Activated T-helper 1 cell treated with anti-CD3 and anti-CD28 coated beads, Interleukin-2, amount 50 U/mL, for 16 hours (primary cell): Measurements from ENCODE around the gene RIPK1.
"Not testable (repeated sequence)": the region's sequence is repeated elsewhere in the genome, so short reads cannot be mapped to it uniquely, and the experiment has no call there.

Experiments
- DNase-seq, 2 donors: peaks; one replicate each; pipeline ENCODE4 v3.0.0-alpha.2; 2020; ENCODE audit warnings: low read depth in 1 of 2, low spot score in 1 of 2

Gene RIPK1

DNA sequence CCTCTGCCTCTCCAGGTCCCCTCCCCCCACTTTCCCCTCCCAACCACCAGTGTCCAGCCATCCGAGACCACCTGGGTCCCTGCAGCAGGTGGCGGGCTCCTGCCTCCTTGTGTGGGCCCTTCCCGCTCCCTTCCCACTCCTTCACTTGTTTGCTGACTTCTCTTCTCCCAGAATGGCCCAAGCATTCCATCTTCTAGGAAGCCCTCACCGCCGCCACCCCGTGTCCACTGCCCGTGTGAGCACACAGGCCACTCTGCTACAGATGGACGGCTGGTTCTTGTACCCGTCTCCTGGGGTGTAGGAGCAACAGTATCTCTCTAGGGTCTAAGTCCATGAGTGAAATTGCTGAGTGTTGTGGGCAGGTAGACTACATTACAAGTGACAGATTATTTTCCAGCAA lies 65.2 kb downstream of the RIPK1 start:
- DNase-seq, result no peak

DNA sequence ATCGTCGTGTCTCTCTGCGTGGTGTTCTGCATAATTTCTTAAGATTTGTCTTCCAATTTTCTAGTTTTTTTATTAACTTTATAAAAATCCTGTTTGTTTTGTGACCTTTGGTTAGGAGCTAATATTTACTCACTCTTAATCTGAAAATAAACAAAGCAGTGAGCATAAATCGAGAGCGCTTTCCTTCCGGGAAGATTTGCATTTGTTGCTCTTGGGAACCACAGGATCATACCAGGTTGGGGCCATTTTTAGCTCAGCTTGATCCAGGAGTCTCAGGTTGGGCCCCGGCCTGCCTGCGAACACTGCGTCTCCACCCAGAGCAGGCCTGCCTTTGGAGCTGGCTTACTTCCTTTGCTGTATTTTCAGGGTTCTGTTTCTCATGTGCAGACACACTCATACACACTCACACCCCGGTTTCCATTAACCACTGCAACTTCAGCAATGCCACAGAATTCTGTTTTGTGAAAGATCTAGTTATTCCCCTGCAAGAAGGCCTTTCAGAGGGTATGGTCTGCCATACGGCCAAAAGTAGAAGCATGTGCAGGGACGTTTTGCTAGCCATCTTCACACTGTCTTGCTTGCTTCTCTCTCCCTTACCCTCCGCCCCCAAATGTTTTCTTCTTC lies 67.5 kb downstream of the RIPK1 start:
- DNase-seq, result no peak

DNA sequence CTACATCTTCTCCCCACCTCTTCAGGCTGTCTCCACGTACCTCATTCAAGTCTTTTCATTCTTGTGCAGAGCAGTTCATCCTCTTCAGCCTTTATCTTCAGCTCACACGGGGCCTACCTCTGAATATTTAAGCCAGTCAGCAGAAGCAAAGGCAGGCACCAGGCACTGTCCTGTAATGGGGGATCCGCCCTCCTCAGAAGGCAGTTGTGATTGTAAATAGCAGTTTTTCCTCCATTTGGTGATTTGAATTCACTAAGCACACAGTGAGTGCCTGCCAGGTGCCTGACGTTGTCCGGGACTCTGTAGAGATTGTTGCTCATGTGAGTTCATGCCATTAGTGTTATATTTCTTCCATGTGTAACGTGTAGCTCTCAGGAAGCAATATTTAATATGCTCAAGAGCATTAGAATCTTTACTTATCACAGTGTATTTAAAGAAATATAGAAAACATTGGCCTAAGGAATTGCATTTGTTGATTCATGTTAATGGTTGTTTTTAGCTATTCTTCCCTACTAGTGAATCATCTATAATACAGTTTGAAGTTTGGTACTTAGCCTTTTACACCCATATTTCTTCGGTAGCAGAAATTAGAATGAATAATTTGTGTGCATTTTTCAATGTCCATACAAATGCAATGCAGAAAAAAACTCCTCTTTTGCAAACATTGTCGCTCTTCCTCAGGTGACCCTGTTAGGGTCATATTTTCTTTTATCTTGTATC lies 68.2 kb downstream of the RIPK1 start:
- DNase-seq, result no peak

DNA sequence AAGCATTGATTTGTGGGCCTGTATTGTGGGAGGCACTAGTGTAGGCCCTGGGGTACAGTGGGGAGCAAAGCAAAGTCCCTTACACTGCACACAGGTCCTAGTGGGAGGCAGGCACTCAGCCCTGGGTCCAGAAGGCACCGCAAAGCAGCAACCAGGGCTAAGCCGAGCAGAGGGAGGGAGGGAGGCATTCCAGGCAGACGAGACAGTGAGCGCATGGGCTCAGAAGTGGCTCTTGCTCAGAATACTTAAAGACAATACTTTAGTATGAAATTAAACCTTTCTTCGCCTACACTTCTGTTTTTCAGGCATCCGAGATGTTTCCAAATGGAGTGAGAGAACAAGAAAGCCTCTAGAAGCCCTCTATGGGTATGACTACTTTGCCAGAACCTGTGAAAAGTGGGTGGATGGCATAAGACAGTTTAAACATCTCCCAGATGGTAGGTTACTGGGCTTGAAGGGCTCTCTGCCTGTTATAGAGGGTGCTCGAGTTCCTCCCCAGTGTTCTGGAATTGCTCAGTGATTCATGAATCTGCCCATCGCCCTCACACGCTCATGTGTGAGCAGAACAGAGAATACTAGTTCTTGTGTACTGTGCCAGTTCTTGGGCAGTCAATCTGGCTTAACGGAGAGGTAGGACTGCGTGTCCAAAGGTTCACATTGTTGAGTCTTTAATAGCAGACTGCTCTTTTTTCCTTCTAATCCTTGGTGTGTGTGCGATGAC lies 68.9 kb downstream of the RIPK1 start:
- no peak for DNase-seq

DNA sequence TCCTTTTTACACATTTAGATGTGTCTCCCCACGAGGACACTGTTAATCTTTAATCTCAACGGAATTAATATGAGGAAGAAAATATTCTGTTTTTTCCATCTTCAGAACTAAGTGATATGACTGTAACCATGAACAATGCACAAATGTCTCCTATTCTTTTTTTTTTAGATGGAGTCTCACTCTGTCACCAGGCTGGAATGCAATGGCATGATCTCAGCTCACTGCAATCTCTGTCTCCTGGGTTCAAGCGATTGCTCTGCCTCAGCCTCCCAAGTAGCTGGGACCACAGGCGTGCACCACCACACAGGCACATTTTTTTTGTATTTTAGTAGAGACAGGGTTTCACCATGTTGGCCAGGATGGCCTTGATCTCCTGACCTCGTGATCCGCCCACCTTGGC lies 69.6 kb downstream of the RIPK1 start:
- DNase-seq, result not testable (repeated sequence)

DNA sequence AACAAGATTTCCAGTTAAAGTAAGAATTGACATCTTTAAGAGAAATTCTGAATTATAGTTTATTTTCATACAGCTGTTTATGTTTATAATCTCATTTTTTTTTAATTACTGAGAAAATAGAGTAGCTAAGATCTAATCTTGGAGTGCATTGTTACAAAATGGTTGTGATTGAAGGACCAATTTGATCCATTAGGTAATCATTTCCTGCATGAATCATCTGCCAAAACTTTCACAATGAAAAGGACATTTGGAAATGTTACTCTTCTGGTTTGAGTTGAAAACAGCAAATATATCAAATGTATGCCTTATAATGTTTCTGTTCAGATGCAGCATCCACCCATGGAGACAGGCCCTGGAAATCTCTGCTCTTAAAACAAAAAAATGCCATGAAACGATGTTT lies 70.0 kb downstream of the RIPK1 start:
- no peak for DNase-seq

DNA sequence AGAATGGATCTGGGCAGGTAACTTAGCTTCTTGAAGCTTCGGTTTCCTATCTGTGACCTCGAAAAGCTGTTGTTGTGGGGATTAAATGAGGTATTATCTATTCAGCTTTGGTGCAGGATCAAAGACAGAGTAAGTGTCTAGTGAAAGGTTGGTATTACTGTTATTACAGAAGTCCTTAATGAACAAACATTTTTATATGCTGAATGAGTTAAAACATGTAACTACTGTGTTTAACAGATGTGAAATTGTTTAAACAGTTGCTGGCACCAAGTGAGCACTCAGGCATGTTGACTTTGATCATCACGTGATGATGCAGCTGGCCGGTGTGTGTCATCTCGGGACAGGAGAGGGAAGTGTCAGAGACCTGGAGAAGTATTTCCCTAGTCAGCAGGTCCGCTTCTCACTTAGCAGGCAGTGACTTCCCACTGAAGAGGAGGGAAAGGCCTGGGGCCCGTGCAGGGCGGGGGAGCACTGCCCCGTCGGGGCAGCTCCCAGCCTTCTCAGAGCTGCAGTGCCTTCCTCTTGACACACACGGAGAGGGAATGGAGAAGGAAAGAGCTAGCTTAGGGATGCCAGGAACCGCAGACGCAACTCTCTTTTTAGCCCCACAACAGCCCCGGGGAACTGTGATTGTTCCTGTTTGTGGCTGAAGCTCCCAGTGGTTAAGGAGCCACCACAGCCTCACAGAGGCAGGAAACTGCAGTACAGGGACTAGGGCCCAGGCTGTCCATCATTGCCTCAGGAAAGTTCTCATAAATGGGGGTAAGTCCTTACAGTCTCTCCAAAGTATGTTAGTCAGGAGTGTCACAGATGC lies 71.0 kb downstream of the RIPK1 start:
- no peak for DNase-seq

DNA sequence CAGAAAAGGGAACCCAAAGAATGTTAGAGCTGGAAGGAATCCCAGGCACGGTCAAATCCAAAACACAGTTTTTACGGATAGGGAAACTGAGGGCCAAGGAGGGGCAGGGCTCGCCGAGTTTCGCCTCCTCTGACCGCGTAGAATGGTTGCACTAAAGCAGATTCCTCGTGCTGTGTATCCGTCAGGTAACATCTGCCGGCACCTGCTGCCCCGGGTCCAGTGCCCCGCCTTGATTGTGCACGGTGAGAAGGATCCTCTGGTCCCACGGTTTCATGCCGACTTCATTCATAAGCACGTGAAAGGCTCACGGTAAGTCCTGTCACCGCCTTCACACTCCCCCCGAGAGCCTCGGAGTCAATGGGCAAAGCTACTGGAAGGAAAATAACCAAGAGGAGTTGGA lies 71.9 kb downstream of the RIPK1 start:
- DNase-seq, result no peak

DNA sequence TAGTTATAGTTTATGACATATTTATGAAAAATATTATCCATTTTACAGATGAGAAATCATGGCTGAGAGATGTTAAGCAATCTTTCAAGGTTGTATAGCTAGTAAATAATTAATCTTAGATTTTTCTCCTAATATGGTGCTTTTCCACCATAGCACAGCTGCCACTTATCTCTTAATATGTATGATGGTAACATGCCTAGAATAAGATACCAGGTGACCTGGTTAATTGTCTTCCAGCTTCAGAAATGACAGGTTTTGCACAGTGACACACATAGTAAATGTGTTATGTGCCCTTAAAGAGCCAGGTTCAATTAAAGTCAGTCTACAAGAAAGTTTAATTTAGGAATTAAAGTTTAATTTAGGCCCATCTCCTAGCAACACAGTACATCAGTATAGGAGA lies 74.2 kb downstream of the RIPK1 start:
- no peak for DNase-seq

DNA sequence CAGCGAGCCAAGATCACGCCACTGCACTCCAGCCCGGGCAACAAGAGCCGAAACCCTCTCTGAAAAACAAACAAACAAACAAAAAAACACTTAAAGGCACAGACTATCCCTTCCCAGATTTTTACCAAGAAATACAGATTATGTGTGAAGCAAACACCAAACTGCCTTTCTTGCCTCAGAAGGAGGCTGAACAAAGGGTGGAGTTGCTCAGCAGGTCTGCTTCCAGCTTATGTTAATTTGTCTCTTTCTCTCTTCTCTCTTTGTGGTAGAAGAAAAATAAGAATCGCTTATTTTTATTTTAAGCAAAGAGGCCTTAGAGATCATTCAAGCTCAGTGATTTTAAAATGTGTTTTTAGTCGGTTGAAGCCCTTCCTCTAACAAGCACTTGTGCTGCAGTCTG lies 74.9 kb downstream of the RIPK1 start:
- no peak for DNase-seq

DNA sequence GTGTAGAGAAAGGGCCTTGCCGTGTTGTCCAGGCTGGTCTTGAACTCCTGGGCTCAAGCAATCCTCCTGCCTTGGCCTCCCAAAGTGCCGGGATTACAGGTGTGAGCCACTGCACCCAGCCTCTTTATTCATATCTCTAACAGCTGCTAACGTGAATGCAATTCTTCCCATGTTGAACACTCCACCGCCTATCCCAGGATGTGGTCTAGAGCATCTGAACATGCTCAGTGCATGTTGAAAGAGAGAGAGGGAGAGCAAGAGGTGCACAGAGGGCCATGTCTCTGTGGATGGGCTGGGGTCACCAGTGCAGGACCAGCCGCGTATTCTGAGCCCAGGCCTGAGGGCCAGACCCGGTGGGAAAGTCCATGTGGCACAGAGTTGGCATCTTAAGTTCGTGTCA lies 76.3 kb downstream of the RIPK1 start:
- DNase-seq, result no peak

DNA sequence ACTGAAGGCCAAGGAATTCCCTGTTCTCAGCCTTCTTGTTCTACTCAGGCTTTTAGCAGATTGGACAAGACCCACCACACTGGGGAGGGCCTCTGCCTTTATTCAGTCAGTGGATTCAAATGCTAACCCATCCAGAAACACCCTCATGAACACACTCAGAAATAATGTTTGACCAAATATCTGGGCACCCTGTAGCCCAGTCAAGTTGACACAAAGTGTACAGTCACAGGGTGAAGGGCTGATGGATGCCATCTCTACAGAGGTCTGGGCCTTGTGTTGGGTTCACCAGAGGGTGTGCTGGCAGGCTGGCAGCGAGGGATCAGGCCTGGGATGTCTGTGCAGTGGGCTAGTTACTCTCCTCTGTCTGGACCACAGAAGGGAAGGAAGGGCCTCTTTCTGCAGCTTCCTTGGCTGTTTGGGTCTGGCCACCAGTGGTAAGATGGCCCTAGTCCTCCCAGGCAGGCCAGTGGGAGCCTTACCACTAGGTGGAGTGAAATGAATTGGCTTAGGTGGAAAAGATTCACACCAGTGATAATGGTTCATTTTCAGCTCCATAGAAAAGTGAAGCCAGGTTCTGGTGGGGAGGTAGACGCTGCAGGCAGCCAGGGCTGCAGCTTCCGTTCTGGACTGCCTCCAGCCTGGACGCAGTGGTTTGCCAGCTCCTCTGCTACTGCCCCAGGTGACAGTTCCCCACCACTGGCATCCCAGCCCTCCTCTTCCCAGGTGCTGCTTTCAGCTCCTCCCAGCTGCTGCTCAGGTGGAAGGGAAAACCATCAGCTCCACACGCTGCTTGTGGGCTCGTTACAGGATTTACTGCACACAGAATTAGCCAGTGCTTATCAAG lies 79.8 kb downstream of the RIPK1 start:
- no peak for DNase-seq

DNA sequence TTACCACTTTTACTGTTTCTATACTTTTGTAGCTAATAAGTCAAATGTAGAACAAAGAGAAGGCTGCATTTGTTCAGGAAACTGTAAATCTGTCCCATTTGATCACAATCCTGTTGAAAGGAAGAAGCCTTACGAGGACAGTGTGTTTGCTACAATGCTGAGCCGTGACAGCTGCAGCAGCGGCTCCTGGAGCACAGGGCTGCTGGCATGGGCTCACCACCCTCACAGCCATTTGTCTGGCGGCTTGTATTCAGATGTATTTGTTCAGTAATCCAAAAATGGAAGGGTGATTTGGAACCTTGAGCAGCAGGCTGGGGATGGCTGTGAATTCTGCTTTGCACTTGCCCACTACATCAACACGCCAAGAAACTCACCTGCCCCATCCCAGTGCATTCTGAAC lies 83.4 kb downstream of the RIPK1 start:
- no peak for DNase-seq

DNA sequence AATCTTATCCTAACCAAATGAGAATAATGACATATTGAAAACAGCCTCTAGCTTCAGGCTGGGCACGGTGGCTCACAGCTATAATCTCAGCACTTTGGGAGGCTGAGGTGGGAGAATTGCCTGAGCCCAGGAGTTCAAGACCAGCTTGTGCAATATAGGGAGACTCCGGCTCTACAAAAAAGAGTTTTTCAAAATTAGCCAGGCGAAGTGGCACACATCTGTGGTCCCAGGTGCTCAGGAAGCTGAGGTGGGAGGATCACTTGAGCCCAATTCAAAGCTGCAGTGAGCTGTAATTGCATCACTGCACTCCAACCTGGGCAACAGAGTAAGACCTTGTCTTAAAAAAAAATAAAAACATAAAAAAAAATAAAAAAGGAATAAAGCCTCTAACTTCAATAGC lies 84.4 kb downstream of the RIPK1 start:
- DNase-seq, result no peak

DNA sequence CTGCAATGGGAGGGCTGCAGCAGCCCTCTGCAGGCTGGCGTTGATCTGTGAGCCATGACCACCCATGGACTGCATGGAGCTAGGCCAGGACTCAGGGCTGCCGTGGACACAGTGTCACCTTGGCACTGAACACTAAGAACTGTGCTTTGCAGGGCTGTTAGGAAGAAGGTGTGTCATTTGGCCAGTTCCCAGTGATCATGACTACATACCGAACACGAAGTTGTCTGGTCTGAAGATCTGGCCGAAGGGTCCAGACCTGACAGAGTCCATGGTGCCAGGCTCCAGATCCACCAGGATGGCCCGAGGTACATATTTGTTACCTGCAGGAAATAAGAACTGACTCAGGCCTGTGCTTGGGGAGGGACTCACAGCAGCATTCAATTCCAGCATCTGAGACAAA lies 87.1 kb downstream of the RIPK1 start:
- not testable (repeated sequence) for DNase-seq

DNA sequence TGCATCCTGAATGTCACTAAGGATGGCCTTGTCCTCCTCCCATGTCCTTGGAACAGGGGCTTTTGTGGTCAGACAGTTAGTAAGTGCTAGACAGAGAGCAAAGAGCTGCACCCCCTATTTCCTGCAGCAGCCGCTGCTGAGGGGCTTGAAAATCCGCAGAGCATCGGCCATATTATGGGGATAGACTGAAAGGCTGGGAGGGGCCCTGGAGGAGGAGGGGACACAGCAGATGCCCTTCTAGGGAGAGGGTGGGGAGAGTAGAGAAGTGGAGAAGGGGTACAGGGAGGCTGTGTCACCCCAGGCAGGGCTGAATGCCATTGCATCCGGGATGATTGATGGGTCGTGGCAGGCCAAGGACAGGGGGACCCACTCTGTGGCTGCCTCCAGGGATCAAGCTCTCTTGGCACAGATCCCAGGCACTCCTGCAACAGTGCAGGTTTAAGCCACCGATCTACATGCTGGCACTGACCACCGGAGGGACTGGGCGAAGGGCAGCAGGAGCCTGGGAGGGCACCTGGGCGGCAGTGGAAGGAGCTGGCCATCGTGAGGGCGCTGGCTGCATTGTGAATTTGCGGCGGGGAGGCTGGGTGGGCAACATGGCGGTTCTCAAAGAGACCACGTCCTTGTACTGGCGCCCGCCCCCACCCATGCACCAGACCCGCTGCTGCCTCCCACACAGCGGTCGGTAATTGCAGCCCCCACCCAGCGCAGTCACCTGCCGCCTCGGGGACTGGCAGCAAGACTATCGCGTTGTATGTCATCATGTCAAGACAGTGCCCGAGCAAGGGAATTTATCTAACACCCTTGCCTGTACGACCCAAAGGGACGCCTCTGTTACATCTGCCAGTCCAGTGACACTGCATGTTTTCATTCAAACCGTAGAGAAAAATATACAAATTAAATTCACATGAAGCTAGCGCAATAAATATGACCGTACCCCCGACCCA lies 88.2 kb downstream of the RIPK1 start:
- DNase-seq, result not testable (repeated sequence)

DNA sequence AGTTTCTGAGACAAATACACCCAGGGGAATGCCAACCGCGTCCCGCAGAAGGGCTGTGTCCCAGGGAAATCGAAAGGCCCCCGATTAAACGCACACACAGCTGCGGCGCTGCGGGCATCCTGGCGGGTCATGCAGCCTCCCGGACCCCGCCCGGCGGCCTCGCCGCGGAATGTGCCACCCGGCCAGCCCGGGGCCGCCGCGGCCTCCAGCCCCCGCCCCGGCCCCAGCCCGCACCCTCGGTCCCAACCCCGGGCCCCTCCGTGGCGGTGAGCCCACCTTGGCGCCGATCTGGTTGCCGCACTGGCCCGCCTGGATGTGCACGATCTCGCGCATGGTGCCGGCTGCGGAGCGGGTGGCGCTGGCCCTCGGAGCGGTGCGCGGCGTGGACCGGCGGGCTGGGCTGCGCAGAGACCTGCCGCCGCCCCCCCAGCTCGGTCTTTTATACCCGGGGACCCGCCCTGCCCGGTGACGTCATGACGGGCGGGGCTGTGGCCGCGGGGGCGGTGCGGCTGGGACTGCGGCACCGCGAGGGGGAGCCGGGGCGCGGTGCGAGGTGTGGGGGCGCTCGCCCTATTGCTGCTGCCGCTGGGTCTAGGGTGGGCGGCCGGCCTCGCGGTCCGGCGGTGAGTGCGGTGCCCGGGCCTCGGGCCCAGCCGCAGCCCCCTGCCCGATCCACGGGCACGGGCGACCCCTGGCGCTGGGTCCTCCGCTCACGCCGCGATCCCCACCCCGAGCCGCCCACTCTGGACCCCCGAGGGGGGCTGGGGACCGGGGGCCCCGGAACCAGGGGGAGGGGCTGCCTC lies 89.0 kb downstream of the RIPK1 start, which contains the start of gene TUBB2A:
Gene TUBB2A, minus strand, starts transcription at position 414 of the 803 bp plus-strand sequence. Its CDS starts 81 bp downstream, at position 333.
- DNase-seq, result peak; percentile 69 to 83
